Fibroblast of the aortic adventitia (primary cell): Measurements from ENCODE around the gene SEC24C. TPM values are rescaled to one million over a fixed set of nuclear protein-coding genes. Genes with fewer than 3 reads are reported as not detected.
A peak's percentile ranks its signal among the peaks of the same experiment; 100 is the strongest.

Experiments
- DNase-seq: peaks from one replicate; pipeline ENCODE4 v3.0.0-alpha.2; 2010; ENCODE audit warnings: low read depth
- H3K4me3 ChIP-seq: 2 replicates; pipeline ENCODE4 v1.5.1; 2011; ENCODE audit warnings: low read depth, mild to moderate bottlenecking, control low read depth, low read length, moderate library complexity
- total RNA-seq: library from RNA; depleted of rRNA; stranded (reverse); fragments of >200 nt; gene quantifications from 2 replicates; pipeline ENCODE4 v1.2.3, GENCODE V29; 2012; ENCODE audit warnings: low replicate concordance
- TF ChIP-seq, protein P1 (sequence below): IDR thresholded peaks from 2 replicates; pipeline ENCODE4 v1.5.1; 2011; ENCODE audit warnings: mild to moderate bottlenecking, low read length, control low read depth, inconsistent platforms; ENCODE audit not compliant: insufficient read depth

Gene SEC24C
- total RNA-seq, 1 donor = 45.2 TPM

DNA sequence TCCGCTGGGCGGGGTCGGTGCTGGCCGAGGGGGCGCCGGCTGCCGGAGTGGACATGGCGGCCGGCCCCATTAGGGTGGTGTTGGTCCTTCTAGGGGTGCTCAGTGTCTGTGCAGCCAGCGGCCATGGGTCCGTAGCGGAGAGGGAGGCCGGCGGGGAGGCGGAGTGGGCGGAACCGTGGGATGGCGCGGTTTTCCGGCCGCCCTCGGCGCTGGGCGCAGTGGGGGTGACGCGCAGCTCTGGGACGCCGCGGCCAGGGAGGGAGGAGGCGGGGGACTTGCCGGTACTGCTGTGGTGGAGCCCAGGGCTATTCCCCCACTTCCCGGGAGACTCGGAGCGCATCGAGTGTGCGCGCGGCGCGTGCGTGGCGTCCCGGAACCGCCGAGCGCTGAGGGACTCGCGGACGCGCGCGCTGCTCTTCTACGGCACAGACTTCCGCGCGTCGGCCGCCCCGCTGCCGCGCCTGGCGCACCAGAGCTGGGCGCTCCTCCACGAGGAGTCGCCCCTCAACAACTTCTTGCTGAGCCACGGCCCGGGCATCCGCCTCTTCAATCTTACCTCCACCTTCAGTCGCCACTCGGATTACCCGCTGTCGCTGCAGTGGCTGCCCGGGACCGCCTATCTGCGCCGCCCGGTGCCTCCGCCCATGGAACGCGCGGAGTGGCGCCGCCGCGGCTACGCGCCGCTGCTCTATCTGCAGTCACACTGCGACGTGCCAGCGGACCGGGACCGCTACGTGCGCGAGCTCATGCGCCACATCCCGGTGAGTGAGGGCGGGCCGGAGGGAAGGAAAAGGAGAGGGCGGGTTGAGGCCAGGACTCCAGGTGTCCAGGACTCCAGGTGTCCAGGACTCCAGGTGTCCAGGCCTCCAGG, 28.3 kb downstream of the SEC24C start:
- TF ChIP-seq, protein P1, sequence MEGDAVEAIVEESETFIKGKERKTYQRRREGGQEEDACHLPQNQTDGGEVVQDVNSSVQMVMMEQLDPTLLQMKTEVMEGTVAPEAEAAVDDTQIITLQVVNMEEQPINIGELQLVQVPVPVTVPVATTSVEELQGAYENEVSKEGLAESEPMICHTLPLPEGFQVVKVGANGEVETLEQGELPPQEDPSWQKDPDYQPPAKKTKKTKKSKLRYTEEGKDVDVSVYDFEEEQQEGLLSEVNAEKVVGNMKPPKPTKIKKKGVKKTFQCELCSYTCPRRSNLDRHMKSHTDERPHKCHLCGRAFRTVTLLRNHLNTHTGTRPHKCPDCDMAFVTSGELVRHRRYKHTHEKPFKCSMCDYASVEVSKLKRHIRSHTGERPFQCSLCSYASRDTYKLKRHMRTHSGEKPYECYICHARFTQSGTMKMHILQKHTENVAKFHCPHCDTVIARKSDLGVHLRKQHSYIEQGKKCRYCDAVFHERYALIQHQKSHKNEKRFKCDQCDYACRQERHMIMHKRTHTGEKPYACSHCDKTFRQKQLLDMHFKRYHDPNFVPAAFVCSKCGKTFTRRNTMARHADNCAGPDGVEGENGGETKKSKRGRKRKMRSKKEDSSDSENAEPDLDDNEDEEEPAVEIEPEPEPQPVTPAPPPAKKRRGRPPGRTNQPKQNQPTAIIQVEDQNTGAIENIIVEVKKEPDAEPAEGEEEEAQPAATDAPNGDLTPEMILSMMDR = no peak
- peak overlapping the region; percentile 84 for H3K4me3 ChIP-seq
- DNase-seq = peak; percentile 74

GRCh38 chr10:73773152-73773879, 29.1 kb downstream of the SEC24C start:
- TF ChIP-seq, protein P1 = no peak
- no peak for DNase-seq
- H3K4me3 ChIP-seq = peak overlapping the region; percentile 84

GRCh38 chr10:73774637-73775036, 30.5 kb downstream of the SEC24C start:
- peak; percentile 59 for DNase-seq

DNA sequence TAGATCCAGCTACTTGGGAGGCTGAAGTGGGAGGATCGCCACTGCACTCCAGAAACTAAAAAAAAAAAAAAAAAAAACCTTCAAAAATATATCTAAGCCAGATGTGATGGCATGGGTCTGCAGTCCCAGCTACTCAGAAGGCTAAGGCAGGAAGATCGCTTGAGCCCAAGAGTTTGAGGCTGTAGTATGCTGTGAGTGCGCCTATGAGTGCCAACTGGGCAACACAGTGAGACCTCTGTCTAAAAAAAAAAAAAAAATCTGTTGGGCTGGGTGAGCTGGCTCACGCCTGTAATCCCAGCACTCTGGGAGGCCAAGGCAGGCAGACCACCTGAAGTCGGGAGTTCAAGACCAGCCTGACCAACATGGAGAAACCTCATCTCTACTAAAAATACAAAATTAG, 34.8 kb downstream of the SEC24C start:
- DNase-seq = no peak
- H3K4me3 ChIP-seq = no peak overlapping the region
- TF ChIP-seq, protein P1 = no peak

More at GRCh38 chr10:73774637-73775036, 30.5 kb downstream of the SEC24C start:
- TF ChIP-seq, protein P1 = no peak
- peak overlapping the region; percentile 60 for H3K4me3 ChIP-seq

DNA sequence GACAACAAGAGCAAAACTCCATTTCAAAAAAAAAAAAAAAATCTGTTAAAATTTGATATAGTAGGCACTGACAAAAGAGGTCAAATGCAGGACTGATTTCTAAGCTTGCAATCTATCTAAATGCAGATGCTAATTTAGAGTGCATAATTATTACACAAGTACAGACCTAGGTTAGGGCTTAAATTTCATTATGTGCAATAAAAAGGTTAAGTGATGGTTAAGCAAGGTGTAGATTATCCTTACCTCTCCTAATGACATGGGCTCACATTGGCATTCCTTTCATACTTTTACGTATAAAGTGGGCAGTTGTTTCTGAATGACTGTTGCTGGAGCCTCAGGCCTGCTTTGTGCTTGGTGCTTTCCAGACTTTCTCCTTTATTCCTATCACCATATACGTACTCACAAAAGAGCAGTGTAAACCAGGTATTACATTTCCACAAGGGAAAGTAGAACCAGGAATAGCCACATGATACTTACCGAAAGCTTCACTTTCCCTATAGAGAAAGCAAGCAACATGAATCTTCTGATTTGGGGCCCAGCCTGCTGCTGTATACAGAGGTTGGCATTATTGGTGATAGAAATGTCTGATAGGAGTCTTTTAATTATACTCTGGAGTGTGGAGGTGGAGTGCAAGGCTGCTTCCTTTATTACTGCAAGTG, 35.5 kb downstream of the SEC24C start:
- H3K4me3 ChIP-seq = no peak overlapping the region
- TF ChIP-seq, protein P1 = no peak
- no peak for DNase-seq

GRCh38 chr10:73780301-73780700, 36.1 kb downstream of the SEC24C start:
- DNase-seq = no peak
- TF ChIP-seq, protein P1 = no peak
- H3K4me3 ChIP-seq = no peak overlapping the region
